Osteoblast (primary cell): ENCODE data around the gene SLX4. TPM values are rescaled to one million over a fixed set of nuclear protein-coding genes. Genes with fewer than 3 reads are reported as not detected.

ENCODE experiments used
- DNase-seq: peaks from one replicate; pipeline ENCODE4 v3.0.0; 2011; ENCODE audit warnings: low spot score, mixed read lengths; ENCODE audit not compliant: insufficient read length; ENCODE audit errors: missing footprints
- H2AFZ ChIP-seq: 2 replicates; pipeline ENCODE4 v1.6.0; 2011; ENCODE audit warnings: mild to moderate bottlenecking, low read length
- H3K27ac ChIP-seq: 2 replicates; pipeline ENCODE4 v1.5.1; 2011; ENCODE audit warnings: mild to moderate bottlenecking, low read depth, low read length, moderate library complexity
- H3K27me3 ChIP-seq: 2 replicates; pipeline ENCODE4 v1.6.0; 2012; ENCODE audit warnings: mild to moderate bottlenecking, control low read depth, inconsistent platforms, low read length, moderate library complexity; ENCODE audit not compliant: insufficient read depth
- H3K36me3 ChIP-seq: 2 replicates; pipeline ENCODE4 v1.5.1; 2011; ENCODE audit warnings: mild to moderate bottlenecking, low read length, control low read depth, moderate library complexity; ENCODE audit not compliant: insufficient read depth
- H3K4me1 ChIP-seq: 2 replicates; pipeline ENCODE4 v1.5.1; 2011; ENCODE audit warnings: mild to moderate bottlenecking, low read length, control low read depth, moderate library complexity; ENCODE audit not compliant: insufficient read depth
- H3K4me2 ChIP-seq: 2 replicates; pipeline ENCODE4 v1.6.0; 2011; ENCODE audit warnings: mild to moderate bottlenecking, low read length; ENCODE audit not compliant: insufficient read depth
- H3K4me3 ChIP-seq: fragments of 200-600 bp; sonication (generic); 3 replicates; pipeline ENCODE4 v1.5.1; 2012; ENCODE audit warnings: mild to moderate bottlenecking, low read length, inconsistent platforms; ENCODE audit not compliant: insufficient read depth
- H3K79me2 ChIP-seq: 2 replicates; pipeline ENCODE4 v1.6.0; 2012; ENCODE audit warnings: mild to moderate bottlenecking, low read length, control low read depth, inconsistent platforms; ENCODE audit not compliant: insufficient read depth
- H3K9me3 ChIP-seq: 2 replicates; pipeline ENCODE4 v1.5.1; 2011; ENCODE audit warnings: low read depth, low read length, control low read depth
- H4K20me1 ChIP-seq: 2 replicates; pipeline ENCODE4 v1.6.0; 2012; ENCODE audit warnings: mild to moderate bottlenecking, low read length, control low read depth; ENCODE audit not compliant: insufficient read depth
- CTCF ChIP-seq: IDR thresholded peaks from 2 replicates; pipeline ENCODE4 v1.5.1; 2011; ENCODE audit warnings: mild to moderate bottlenecking, low read depth, low read length, moderate library complexity; ENCODE audit errors: extremely low read depth
- total RNA-seq: library from RNA; depleted of rRNA; stranded (reverse); fragments of >200 nt; gene quantifications from 2 replicates; pipeline ENCODE4 v1.2.3, GENCODE V29; 2012

The SLX4 gene
- total RNA-seq, 1 donor: 4.0 TPM

- H3K4me3 ChIP-seq: no peak overlapping the region
- H3K79me2 ChIP-seq: no peaks in the 10 kb centered on the region
- DNase-seq: no peak
- TF ChIP-seq CTCF: no peak
- no peaks in the 10 kb centered on the region for H4K20me1 ChIP-seq
- no peak overlapping the region for H3K4me2 ChIP-seq
- H2AFZ ChIP-seq: no peak overlapping the region
- no peaks in the 10 kb centered on the region for H3K4me1 ChIP-seq
- H3K36me3 ChIP-seq: peaks cover 11% of the 10 kb centered on the region
- H3K9me3 ChIP-seq: no peaks in the 10 kb centered on the region
- no peaks in the 10 kb centered on the region for H3K27me3 ChIP-seq
- H3K27ac ChIP-seq: no peak overlapping the region
These were observed 20.0 kb downstream of the SLX4 start for GRCh38 chr16:3591436-3591803.

GRCh38 chr16:3590736-3591435 is 20.5 kb downstream of the SLX4 start:
- H3K4me2 ChIP-seq: no peak overlapping the region
- peaks cover 11% of the 10 kb centered on the region for H3K36me3 ChIP-seq
- no peak overlapping the region for H3K27ac ChIP-seq
- H2AFZ ChIP-seq: no peak overlapping the region
- H3K9me3 ChIP-seq: no peaks in the 10 kb centered on the region
- no peaks in the 10 kb centered on the region for H3K4me1 ChIP-seq
- no peaks in the 10 kb centered on the region for H3K27me3 ChIP-seq
- no peaks in the 10 kb centered on the region for H3K79me2 ChIP-seq
- peak; percentile 85 for DNase-seq
- no peaks in the 10 kb centered on the region for H4K20me1 ChIP-seq
- no peak overlapping the region for H3K4me3 ChIP-seq
- TF ChIP-seq CTCF: no peak

- no peaks in the 10 kb centered on the region for H3K79me2 ChIP-seq
- no peaks in the 10 kb centered on the region for H4K20me1 ChIP-seq
- H3K36me3 ChIP-seq: peaks cover 11% of the 10 kb centered on the region
- H2AFZ ChIP-seq: no peak overlapping the region
- no peaks in the 10 kb centered on the region for H3K9me3 ChIP-seq
- peak; percentile 78 for DNase-seq
- H3K4me1 ChIP-seq: no peaks in the 10 kb centered on the region
- H3K4me2 ChIP-seq: no peak overlapping the region
- no peak for TF ChIP-seq CTCF
- H3K27me3 ChIP-seq: no peaks in the 10 kb centered on the region
- H3K4me3 ChIP-seq: no peak overlapping the region
- no peak overlapping the region for H3K27ac ChIP-seq
These were observed 21.3 kb downstream of the SLX4 start for GRCh38 chr16:3589991-3590701.

DNA sequence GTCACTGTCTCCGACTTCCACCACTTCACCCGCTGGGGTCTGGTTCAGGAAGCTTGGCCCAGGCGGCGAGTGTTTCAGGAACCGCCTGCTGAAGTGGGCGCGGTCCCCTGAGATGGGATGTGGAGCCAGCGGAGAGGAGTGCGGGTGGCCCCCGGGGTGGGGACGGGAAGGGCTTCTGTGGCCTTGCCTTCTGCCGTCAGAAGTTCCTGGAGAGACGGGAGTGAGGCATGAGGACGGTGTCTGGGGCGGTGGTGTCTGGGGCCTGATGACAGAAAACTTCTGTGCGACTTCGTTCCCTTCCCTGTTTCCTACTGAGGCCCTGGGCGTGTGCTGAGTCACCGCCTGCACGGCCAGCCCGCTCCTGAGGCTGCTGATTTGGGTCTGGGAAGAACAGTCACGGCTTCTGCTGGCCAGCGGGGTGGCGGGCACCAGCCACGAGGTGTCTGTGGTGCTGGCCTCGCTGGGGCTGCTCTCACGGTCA is 21.9 kb downstream of the SLX4 start:
- Histone ChIP-seq H3K4me3 (no peak overlapping the region), H3K4me1 (no peaks in the 10 kb centered on the region), H3K4me2 (no peak overlapping the region), H3K27me3 (no peaks in the 10 kb centered on the region), H3K27ac (no peak overlapping the region), H4K20me1 (no peaks in the 10 kb centered on the region), H2AFZ (no peak overlapping the region), H3K79me2 (no peaks in the 10 kb centered on the region), H3K9me3 (no peaks in the 10 kb centered on the region), H3K36me3 (peaks cover 11% of the 10 kb centered on the region)
- peak; percentile 71 for DNase-seq
- TF ChIP-seq CTCF: no peak
